Glutamatergic neuron (in vitro differentiated cells): Measurements from ENCODE around the gene INTS11. TPM values are rescaled to one million over a fixed set of nuclear protein-coding genes. Genes with fewer than 3 reads are reported as not detected.
"Not testable (repeated sequence)": the region's sequence is repeated elsewhere in the genome, so short reads cannot be mapped to it uniquely, and the experiment has no call there.

ENCODE experiments used
- DNase-seq: peaks from one replicate; pipeline ENCODE4 v3.0.0; 2022
- H3K27ac Mint-ChIP-seq: one replicate; pipeline ENCODE4 v1.8.0; 2020; ENCODE audit warnings: mild to moderate bottlenecking, mixed read lengths, inconsistent platforms; ENCODE audit not compliant: unreplicated experiment
- H3K27me3 Mint-ChIP-seq: one replicate; pipeline ENCODE4 v1.8.0; 2020; ENCODE audit warnings: mild to moderate bottlenecking, moderate library complexity, mixed read lengths, inconsistent platforms; ENCODE audit not compliant: unreplicated experiment
- H3K36me3 Mint-ChIP-seq: one replicate; pipeline ENCODE4 v1.8.0; 2020; ENCODE audit warnings: mild to moderate bottlenecking, mixed read lengths, inconsistent platforms; ENCODE audit not compliant: unreplicated experiment
- H3K4me1 Mint-ChIP-seq: one replicate; pipeline ENCODE4 v1.8.0; 2020; ENCODE audit warnings: mild to moderate bottlenecking, low read depth, mixed read lengths, inconsistent platforms; ENCODE audit not compliant: unreplicated experiment
- H3K4me3 Mint-ChIP-seq: one replicate; pipeline ENCODE4 v1.8.0; 2020; ENCODE audit warnings: mild to moderate bottlenecking, mixed read lengths, inconsistent platforms; ENCODE audit not compliant: unreplicated experiment
- H3K9me3 Mint-ChIP-seq: one replicate; pipeline ENCODE4 v1.8.0; 2020; ENCODE audit warnings: mild to moderate bottlenecking, moderate library complexity, mixed read lengths, inconsistent platforms; ENCODE audit not compliant: unreplicated experiment
- CTCF ChIP-seq: fragments of 200-600 bp; sonication (generic); IDR thresholded peaks from one replicate; pipeline ENCODE4 v1.5.0; 2021; ENCODE audit not compliant: partially characterized antibody, unreplicated experiment
- total RNA-seq: library from RNA; stranded (reverse); fragmentation: NEBNext Ultra II Directional; extraction: Animal tissue kit (Norgen Biotek cat#: 25700); gene quantifications from one replicate; pipeline ENCODE4 v1.2.1, GENCODE V29; 2021; ENCODE audit not compliant: unreplicated experiment

The INTS11 gene
- total RNA-seq, 1 donor from 2014 or later = 147 TPM

DNA sequence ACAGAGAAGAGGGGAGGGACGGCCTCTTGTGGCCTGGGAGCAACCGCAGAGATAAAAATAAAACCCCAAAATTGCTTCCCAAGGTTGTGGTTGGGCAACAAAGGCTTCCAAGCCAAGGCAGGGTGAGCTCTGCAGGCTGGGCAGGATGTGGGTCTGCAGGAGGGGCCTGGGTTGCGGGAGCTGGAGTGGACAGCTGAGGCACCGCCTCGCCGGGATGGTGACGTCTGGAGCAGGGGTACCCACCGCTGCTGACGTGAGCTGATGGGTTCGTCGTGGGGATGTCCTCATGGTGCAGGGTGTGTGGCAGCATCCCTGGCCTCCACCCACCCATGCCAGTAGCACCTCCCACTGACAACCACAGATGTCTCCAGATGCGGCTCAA is 46.9 kb upstream of the INTS11 start:
- H3K27ac Mint-ChIP-seq = no peak overlapping the region
- H3K4me1 Mint-ChIP-seq = no peaks in the 10 kb centered on the region
- H3K36me3 Mint-ChIP-seq = no peaks in the 10 kb centered on the region
- no peaks in the 10 kb centered on the region for H3K27me3 Mint-ChIP-seq
- H3K4me3 Mint-ChIP-seq = no peak overlapping the region
- TF ChIP-seq CTCF = no peak
- no peak for DNase-seq
- peaks cover 2% of the 10 kb centered on the region for H3K9me3 Mint-ChIP-seq

GRCh38 chr1:1370771-1371300 is 46.4 kb upstream of the INTS11 start:
- Mint-ChIP-seq H3K27ac (no peak overlapping the region), H3K36me3 (no peaks in the 10 kb centered on the region), H3K27me3 (no peaks in the 10 kb centered on the region), H3K4me1 (no peaks in the 10 kb centered on the region), H3K4me3 (no peak overlapping the region), H3K9me3 (peaks cover 2% of the 10 kb centered on the region)
- TF ChIP-seq CTCF = no peak
- DNase-seq = no peak

- not testable (repeated sequence) for DNase-seq, H3K27ac Mint-ChIP-seq, H3K9me3 Mint-ChIP-seq, H3K27me3 Mint-ChIP-seq, H3K36me3 Mint-ChIP-seq, H3K4me3 Mint-ChIP-seq, H3K4me1 Mint-ChIP-seq
Observed at GRCh38 chr1:1370094-1370493, 45.6 kb upstream of the INTS11 start.

DNA sequence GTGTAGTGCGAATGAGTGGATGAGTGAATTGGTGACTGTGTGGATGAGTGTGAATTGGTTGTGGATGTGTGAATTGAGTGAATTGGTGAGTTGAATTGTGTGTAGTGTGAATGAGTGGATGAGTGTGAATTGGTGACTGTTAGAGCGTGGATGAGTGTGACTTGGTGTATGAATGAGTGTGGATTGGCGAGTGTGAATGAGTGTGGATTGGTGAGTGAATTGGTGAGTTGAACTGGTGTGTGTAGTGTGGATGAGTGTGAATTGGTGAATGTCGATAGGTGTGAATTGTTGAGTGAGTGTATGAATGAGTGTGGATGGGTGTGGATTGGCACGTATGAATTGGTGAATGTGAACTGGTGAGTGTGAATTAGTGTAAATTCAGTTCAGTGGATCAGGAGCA is 42.9 kb upstream of the INTS11 start:
- no peak for DNase-seq

GRCh38 chr1:1366699-1367066 is 42.2 kb upstream of the INTS11 start:
- no peak for TF ChIP-seq CTCF
- Mint-ChIP-seq H3K4me3 (no peak overlapping the region), H3K27ac (no peak overlapping the region), H3K27me3 (no peaks in the 10 kb centered on the region), H3K4me1 (peaks cover 4% of the 10 kb centered on the region), H3K36me3 (no peaks in the 10 kb centered on the region), H3K9me3 (peaks cover 2% of the 10 kb centered on the region)
- no peak for DNase-seq

More for the DNA sequence above, 42.9 kb upstream of the INTS11 start:
- no peaks in the 10 kb centered on the region for H3K36me3 Mint-ChIP-seq
- peaks cover 2% of the 10 kb centered on the region for H3K9me3 Mint-ChIP-seq
- TF ChIP-seq CTCF = no peak
- H3K4me3 Mint-ChIP-seq = no peak overlapping the region
- no peak overlapping the region for H3K27ac Mint-ChIP-seq
- peaks cover under 1% of the 10 kb centered on the region for H3K4me1 Mint-ChIP-seq
- H3K27me3 Mint-ChIP-seq = no peaks in the 10 kb centered on the region
